Measurements from ENCODE around the gene MAP4K5.

MAP4K5 gene

GRCh38 chr14:50475460-50475859 lies 56.9 kb downstream of the MAP4K5 start:
- DNase-seq, result no peak

GRCh38 chr14:50471838-50472465 lies 60.4 kb downstream of the MAP4K5 start:
- no peak for DNase-seq

- no peak for DNase-seq
Measured at GRCh38 chr14:50469982-50470381, 62.4 kb downstream of the MAP4K5 start.

DNA sequence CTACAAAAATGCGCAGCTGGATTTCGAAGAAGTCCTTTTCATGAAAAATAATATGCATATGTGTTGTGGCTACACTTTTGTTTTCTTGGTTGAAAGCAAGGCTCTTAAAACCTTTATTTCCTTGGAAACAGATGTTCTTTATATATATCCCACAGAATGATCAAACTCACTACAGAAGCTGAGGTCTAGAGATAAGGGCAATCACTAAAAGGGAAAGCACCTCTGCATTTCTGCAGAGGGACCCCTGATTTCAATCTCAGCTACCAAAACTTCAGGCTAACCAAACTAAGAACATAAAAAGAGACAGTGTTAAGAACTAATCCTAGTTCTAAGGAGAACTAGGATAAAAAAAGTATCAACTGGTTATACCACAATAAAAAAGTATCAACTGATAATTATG lies 70.3 kb downstream of the MAP4K5 start:
- no peak for DNase-seq

GRCh38 chr14:50453869-50454268 lies 78.5 kb downstream of the MAP4K5 start:
- no peak for DNase-seq

- no peak for DNase-seq
Measured at GRCh38 chr14:50452979-50453705, 79.2 kb downstream of the MAP4K5 start.

DNA sequence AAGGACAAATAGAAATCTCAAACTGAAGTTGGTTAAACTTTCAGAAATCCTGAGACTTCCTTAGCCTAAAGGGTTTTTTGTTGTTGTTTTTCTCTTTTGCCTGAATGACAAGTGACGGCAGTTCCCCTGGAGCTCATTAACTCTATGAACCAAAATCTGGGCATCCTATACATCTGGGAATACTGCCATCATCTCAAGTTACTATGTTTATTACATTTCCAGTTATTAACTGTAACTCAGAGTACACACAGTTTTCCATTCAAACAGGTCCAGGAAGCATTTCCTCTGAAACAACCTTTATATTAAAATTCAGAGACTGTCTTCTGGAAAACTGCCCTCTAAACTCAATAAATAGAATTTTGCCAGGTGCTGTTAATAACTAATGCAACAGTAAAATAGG lies 80.1 kb downstream of the MAP4K5 start:
- DNase-seq, result no peak

- no peak for DNase-seq
Measured at GRCh38 chr14:50451854-50452253, 80.5 kb downstream of the MAP4K5 start.

DNA sequence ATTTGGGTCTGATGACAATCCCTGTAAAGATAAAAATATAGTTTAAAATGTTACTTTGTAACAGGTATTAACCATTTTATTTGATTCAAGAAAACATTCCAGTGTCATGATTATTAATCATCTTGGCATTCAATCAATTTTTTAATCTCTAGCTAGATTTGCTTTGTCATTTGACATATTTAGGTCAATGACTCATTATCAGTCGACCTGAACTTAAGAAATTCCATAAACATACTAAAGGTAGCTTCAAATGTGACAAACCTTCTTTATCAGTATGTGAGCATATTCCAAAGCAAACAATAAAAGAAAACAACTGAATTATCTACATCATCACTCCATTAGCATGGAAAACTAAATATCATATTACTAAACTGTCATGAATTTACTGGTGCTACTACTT lies 84.9 kb downstream of the MAP4K5 start:
- DNase-seq, result no peak

DNA sequence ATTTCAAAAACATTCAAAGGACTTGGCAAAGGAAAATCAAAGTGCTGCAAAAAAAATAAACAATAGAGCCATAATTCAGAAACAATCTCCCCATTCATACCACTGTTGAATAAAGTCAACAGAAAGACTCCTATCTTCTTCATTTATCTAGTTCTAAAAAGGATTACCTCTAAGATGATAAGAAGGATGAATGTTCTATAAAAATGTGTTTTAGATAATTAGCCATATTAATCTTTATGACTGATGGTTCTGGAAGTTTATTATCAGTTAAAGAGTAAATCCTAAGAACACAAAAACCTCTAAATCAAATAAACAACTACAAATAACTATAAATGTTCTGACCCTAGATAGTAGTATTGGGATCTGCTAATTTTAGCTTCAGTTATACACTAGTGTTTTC lies 97.8 kb downstream of the MAP4K5 start:
- no peak for DNase-seq

DNA sequence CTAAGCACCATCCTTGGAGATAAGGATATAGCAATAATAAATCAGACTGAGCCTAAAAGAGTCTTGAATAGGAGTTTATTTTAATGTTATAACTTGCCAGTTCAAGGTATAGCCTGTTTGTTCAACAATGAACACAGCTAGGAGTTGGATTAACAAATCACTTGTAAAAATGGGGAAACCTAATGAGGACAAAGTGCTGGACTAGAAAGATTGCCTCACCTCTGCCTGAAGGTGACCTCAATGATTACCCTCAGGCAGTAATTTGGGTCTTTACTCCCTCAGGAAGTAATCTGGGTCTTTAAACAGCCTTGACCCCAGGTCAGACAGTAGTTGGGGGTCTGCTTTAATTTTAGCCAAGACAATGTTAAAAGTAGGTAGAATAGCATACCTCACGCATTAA lies 100.2 kb downstream of the MAP4K5 start:
- no peak for DNase-seq

- no peak for DNase-seq
Measured at GRCh38 chr14:50425816-50426215, 106.6 kb downstream of the MAP4K5 start.

DNA sequence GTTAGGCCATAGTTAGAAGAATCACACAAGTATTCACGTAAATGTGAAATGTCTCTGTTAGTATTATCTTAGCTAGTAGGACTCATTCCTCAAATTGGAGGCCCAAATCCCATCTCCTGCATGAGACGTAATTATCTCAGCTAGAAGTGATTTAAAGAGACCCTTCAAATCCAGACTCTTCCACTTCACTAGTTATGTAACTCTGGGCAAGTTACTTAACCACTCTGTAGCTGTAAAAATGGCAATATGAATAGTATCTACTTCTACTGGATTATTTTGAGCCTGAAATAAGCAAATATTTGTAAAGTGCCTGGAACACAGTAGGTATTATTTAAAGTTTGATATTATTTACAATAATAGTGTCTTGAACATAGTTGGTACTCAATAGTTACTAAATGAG lies 107.3 kb downstream of the MAP4K5 start:
- no peak for DNase-seq

DNA sequence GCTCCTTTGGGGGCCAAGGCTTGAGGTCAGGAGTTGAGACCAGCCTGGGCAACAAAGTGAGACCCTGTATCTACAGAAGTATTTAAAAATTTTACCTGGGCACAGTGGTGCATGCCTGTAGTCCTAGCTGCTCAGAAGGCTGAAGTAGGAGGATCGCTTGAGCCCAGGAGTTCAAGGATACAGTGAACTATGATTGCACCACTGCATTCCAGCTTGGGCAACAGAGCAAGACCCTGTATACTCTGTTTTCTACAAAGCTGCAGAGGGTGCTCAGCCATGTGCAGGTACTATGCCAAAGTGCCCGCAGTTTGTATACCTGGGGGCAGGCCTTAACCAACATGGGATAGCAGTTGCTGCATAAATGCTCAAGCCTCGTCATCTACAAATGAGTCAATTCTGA lies 108.8 kb downstream of the MAP4K5 start:
- DNase-seq, result no peak

GRCh38 chr14:50421499-50421898 lies 110.9 kb downstream of the MAP4K5 start:
- no peak for DNase-seq

GRCh38 chr14:50417853-50418252 lies 114.5 kb downstream of the MAP4K5 start:
- DNase-seq, result no peak

DNA sequence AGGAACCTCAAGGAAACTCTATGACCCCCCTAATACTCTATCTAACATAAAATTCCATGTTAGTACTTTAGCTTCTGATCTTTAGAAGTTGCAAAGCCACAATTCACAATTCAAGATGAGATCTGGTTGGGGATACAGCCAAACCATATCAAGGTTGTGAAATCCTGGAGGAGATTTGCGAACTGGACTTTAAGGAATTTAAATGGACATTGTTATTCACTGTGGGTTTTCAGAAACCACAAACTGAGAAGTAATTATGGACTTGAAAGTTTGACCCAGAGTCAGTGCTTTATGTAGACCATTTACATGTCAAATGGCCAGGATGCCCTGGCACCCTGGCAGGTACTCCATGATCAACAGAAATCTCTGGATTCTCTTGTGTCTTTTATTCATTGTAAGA lies 121.4 kb downstream of the MAP4K5 start:
- DNase-seq, result no peak

DNA sequence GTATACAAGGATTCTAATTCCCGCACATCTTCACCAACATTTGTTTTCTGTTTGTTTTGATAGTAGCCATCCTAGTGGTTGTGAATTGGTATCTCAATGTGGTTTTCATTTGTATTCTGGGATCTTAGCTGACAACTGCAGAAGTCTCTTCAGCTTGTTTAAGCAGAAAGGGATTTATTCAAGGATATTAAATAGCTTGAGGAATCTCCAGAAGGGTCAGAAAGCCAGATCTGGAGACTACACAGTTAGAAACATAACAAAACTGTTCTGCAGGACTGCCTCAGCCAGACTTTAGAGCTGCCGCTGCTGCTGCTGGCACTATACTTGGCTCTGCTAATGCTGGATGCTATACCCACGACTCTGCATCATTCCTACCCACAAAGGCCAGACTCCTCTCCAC lies 122.3 kb downstream of the MAP4K5 start:
- no peak for DNase-seq

GRCh38 chr14:50407111-50407812 lies 125.1 kb downstream of the MAP4K5 start:
- DNase-seq, result no peak

DNA sequence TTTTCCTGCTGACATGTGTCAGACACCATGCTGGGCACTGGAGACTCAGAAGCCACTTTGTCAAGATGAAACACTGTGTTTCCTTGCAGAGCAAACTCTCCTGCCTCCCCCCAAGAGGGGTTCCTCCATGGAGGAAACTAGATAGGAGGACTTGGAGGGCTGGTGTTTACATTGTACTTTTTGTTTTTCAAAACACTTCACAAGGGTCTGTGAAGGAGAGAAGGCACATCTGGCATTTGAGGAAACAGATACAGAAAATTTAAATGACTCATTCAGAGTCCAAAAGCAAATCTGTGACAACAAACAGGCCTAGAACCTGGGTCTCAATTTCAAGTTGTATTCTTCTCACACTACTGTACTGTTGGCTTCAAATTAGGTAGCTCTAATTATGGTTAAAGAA lies 128.9 kb downstream of the MAP4K5 start:
- no peak for DNase-seq

DNA sequence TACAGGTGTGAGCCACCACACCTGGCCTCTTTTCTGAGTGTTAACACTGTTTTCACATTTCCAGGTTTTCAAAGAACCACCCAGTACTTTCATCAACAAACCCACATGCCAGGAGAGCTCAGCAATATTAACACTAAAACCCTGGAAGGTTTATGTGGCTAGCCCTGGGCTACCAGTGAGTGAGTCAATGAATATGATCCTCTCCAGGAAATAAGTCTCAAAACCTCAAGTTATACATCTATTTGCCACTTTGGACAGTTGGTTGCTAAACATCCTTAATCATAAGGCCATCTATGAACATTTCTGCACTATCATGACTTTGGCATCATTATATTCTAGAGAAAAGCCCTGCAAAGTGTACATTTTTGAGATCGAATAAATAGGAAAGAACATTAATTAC lies 129.4 kb downstream of the MAP4K5 start:
- no peak for DNase-seq

GRCh38 chr14:50400461-50400860 lies 131.9 kb downstream of the MAP4K5 start:
- DNase-seq, result no peak

DNA sequence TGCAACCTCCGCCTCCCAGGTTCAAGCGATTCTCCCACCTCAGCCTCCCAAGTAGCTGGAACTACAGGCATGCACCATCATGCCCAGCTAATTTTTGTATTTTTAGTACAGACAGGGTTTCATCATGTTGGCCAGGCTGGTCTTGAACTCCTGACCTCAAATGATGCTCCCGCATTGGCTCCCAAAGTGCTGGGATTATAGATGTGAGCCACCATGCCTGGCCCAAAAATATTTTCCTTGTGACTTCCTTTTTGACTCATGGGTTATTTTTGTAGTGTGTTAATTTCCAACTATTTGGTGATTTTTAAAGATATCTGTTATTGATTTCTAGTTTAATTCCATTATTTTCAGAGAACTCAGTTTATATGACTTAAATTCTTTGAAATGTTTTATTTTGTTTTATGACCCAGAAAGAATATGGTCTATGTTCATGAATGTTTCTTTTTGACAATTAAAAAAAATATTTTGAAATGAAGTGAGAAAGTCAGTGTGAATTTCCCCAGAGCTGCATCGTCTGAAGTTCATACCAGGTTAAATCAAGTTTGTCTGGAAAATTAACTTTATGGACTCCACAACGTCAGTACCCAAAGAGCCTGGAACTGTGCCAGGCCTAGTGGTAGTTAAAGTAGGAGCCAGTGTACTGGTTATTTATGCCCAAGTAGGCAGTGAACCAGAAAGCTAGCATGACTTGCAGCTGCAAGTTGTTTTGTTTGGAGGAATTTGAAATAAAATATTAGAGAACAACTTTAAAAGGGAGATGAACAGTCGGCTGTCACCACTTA lies 132.9 kb downstream of the MAP4K5 start:
- no peak for DNase-seq

GRCh38 chr14:50398189-50398580 lies 134.2 kb downstream of the MAP4K5 start:
- no peak for DNase-seq
